HG03571 (cell line): ENCODE results near the gene MIGA2.

Experiments
- ATAC-seq: cut with Tn5 transposase; IDR thresholded peaks from one replicate; pipeline ENCODE4 v1.9.1; 2021; ENCODE audit not compliant: unreplicated experiment

The MIGA2 gene

GRCh38 chr9:129118799-129119198, 82.4 kb downstream of the MIGA2 start:
- ATAC-seq = no peak

GRCh38 chr9:129121483-129121882, 85.1 kb downstream of the MIGA2 start:
- no peak for ATAC-seq
